Measurements from ENCODE around the gene SMURF1.

Gene SMURF1

GRCh38 chr7:99127636-99128035 is 16.3 kb downstream of the SMURF1 start:
- H3K4me3 ChIP-seq (ENCODE audit: low read depth, low read length): no peak overlapping the region
- TF ChIP-seq CTCF (IDR thresholded peaks at IDR 0.05; ENCODE audit: low read depth, low read length): no peak

GRCh38 chr7:99126921-99127553 is 16.9 kb downstream of the SMURF1 start:
- no peak overlapping the region for H3K4me3 ChIP-seq (ENCODE audit: low read depth, low read length)
- TF ChIP-seq CTCF (IDR thresholded peaks at IDR 0.05; ENCODE audit: low read depth, low read length): no peak

GRCh38 chr7:99125505-99125865 is 18.4 kb downstream of the SMURF1 start:
- no peak for TF ChIP-seq CTCF (IDR thresholded peaks at IDR 0.05; ENCODE audit: low read depth, low read length)
- no peak overlapping the region for H3K4me3 ChIP-seq (ENCODE audit: low read depth, low read length)

GRCh38 chr7:99124751-99125504 is 19.0 kb downstream of the SMURF1 start:
- no peak for TF ChIP-seq CTCF (IDR thresholded peaks at IDR 0.05; ENCODE audit: low read depth, low read length)
- no peak overlapping the region for H3K4me3 ChIP-seq (ENCODE audit: low read depth, low read length)

GRCh38 chr7:99124236-99124635 is 19.7 kb downstream of the SMURF1 start:
- no peak overlapping the region for H3K4me3 ChIP-seq (ENCODE audit: low read depth, low read length)

GRCh38 chr7:99123571-99124033 is 20.3 kb downstream of the SMURF1 start:
- TF ChIP-seq CTCF (IDR thresholded peaks at IDR 0.05; ENCODE audit: low read depth, low read length): no peak
- H3K4me3 ChIP-seq (ENCODE audit: low read depth, low read length): no peak overlapping the region

More at GRCh38 chr7:99124236-99124635, 19.7 kb downstream of the SMURF1 start:
- no peak for TF ChIP-seq CTCF (IDR thresholded peaks at IDR 0.05; ENCODE audit: low read depth, low read length)

- H3K4me3 ChIP-seq (ENCODE audit: low read depth, low read length): no peak overlapping the region
- TF ChIP-seq CTCF (IDR thresholded peaks at IDR 0.05; ENCODE audit: low read depth, low read length): no peak
These were observed 21.1 kb downstream of the SMURF1 start for GRCh38 chr7:99122762-99123161.

Measured in WI38 (cell line).